GM19397 (cell line): ENCODE data around the gene GAL3ST3.
"Not testable (repeated sequence)": the region's sequence is repeated elsewhere in the genome, so short reads cannot be mapped to it uniquely, and the experiment has no call there.

Experiments
- ATAC-seq: cut with Tn5 transposase; IDR thresholded peaks from one replicate; pipeline ENCODE4 v1.9.1; 2021; ENCODE audit warnings: mild to moderate bottlenecking, moderate library complexity; ENCODE audit not compliant: unreplicated experiment

Gene GAL3ST3

DNA sequence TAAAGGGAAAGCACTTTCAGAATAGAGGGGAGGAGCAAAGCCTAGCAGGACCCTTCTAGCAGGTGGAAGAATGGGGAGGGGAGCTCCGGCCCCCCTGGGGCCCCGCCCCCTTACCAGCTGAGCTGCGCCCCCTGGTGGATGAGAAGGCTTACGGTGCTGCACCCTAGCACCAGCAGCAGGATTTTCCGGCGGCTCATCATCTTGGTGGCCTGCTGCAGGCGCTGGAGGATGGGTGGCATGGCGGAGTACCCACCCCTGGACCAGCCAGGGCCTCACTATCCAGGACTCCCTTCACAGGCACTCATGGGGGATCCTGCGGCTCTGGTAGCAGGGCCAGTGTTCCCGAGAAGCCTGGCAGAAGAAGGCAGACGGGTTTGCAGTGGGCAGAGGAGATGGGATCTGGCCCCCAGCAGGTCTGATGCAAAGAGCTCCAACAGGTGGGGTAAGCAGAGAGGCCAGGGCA is 3.8 kb downstream of the GAL3ST3 start:
- peak; percentile 49 for ATAC-seq

DNA sequence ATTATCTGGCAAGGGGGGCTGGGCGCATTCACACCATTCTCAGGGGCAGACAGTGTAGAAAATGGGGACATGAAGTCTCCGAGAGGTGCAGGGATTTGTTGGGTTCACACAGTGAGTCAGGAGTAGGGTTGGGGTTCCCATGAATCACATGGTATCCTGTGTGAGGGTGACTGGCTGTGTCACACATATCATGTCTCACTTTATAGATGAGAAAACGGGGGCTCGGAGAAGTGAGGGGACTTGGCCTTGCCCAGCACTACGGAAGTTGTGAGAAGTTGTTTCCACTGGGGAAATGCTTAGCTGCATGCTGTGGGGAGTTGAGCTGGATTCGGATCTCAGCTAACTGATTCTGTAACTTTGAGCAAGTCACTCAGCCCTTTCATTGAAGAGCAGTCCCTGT is 4.2 kb downstream of the GAL3ST3 start:
- ATAC-seq, result no peak

- no peak for ATAC-seq
Measured at GRCh38 chr11:66042996-66043906, 5.7 kb downstream of the GAL3ST3 start.

GRCh38 chr11:66042227-66042995 is 6.5 kb downstream of the GAL3ST3 start:
- ATAC-seq, result no peak

GRCh38 chr11:66039765-66040164 is 9.2 kb downstream of the GAL3ST3 start:
- no peak for ATAC-seq

- ATAC-seq, result no peak
Measured at GRCh38 chr11:66037327-66037726, 11.6 kb downstream of the GAL3ST3 start.

DNA sequence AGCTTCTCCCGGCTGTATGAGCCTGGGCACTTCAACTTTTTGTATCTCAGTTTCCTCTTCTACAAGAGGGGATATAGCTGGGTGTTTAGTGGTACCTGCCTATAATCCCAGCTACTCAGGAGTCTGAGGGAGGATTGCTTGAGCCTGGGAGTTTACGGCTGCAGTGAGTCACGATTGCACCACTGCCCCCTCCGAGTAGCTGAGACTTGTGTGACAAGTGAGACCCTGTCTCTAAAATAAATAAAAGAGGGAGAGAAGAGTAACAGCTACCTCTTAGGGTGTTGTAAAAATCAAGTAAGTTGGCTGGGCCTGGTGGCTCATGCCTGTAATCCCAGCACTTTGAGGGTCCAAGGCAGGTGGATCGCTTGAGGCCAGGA is 12.6 kb downstream of the GAL3ST3 start:
- no peak for ATAC-seq

DNA sequence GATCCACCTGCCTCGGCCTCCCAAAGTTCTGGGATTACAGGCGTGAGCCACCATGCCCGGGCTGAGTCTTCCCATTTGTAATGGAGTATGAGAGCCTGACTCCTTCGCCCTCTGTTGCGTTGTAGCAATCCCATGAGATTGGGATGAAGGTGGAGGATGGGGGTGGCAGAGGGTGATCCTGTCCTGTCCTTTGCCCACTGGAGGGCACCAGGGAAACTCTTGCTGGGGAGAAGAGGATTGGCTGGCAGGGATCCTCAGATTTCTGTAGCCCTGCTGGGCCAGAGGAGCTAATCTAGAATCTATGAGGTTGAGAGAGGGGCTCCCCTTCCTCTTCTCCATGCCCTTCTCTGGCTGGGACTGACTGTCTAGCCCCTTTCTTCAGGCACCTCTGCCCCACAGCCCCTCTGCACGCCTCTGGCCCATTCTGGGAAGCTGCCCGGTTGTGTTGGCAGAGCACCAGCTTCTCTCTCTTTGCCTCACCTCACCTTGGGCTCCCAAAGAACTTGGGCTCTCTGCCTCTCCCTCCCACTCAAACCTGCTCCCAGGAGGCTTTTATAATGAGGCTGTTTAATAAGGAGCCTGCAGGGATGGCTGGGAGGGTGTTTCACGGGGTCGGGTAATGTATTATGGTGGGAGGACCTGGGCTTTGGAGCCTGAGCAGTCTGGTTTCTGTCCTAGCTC is 13.2 kb downstream of the GAL3ST3 start:
- ATAC-seq, result no peak

- ATAC-seq, result no peak
Measured at GRCh38 chr11:66032957-66033735, 15.8 kb downstream of the GAL3ST3 start.

- no peak for ATAC-seq
Measured at GRCh38 chr11:66026017-66026529, 22.9 kb downstream of the GAL3ST3 start, which contains the start of gene CATSPER1. Gene CATSPER1 (minus strand): TSS chr11:66026479. CDS start chr11:66026379, 100 bp downstream.

GRCh38 chr11:66023186-66023440 is 25.8 kb downstream of the GAL3ST3 start:
- not testable (repeated sequence) for ATAC-seq

DNA sequence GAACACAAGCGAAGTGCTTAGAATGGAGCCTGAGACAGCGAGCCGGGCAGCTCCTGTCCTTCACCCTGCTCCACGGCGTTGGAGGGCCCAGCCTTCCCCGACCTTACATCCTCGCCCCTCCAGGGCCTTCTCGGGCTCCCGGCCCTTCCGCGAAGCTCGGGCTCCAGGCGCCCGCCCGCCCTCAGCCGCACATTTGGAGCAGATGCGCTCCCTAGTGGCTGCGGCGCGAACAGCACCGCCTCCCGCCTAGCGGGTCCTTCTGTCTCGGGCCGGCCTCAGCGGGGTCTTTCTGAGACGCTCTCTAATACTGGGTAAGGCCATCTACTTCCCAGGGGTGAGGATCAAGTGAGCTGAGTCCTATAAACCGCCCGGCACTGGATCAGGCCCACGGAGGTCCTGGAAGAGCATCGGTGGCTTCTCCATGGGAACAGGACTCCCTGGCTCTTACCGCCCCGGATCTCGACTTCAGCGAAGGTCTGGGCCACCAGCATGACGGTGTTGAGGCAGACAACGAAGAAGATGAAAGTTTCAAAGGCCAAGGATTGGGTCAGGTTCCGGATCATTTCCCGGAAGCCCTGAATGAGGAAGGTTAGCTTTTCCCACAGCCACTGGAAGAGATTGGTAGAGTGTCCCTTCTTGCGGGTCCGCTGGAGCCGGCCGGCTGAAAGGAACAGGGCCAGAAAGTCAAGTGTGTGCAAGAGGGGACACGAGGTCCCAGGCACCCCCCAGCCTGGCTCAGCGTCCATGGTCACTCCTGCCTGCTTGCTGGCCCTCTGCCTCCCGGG is 26.4 kb downstream of the GAL3ST3 start:
- ATAC-seq, result no peak

DNA sequence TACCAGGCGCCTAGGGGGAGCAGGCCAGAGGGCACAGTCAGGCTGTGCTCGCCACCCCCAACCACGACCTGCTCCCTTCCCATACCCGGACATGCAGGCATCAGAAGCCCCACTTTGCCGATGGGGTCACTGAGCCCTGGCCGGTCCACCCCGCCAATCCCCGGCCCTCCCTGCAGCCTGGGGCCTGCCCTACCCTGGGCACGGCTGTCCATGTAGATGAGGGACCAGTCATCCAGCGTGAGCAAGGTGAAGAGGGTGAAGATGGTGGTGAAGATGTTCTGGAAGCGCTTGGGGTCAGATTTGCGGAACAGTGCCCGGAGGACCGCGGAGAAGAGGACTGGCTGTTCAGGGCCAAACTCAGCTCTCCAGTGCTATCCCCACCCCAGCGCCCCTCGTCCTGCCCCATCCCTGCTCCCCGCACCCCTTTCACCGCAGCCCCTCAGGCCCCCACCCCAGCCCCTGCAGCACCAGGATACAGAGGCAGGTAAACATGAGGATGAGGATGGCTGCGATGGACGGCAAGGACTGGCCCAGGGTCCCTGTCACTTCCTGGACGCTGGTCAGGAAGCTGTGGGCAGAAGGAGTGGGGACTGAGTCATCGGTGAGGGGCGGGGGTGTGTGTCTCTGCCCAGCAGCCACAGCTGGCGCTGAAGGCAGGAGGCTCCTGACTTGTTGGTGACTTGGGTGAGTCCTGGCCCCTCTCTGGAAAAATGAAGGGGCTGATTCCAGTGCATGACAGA is 28.2 kb downstream of the GAL3ST3 start:
- no peak for ATAC-seq

DNA sequence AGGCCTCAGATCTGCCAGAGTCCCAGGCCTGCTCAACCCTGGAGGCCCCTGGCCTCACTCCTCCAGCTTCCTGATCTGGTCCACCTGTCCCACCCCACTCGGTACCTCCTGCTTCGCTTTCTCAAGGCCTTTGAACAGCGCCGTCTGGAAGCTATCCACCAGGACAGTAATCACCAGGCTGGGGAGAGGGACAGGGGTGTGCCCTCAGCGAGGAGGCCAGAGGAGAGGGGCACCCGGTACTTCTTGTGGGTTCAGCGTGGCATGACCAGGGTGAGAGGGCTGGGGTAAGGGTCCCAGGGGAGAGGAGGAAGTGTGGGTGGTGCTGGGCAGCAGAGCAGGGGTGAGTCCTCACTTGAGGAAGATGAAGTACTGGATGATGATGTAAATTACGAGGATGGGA is 28.7 kb downstream of the GAL3ST3 start:
- ATAC-seq, result no peak

DNA sequence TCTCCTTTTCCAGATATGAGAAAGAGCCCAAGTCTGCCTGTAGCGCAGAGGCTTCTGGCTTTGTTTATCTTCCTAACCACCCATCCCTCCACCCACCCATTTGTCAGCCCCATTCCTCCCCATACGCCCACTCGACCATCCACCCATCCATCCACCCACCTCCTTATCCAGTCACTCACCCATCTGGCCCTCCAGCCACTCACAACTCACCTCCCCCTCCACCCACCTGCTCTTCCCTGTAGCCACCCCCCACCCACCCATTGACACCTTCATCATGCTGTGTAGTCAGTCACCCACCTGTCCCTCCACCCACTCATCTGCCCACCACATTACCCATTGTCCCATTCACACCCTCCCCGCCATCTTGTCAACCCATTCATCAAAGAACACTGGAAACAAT is 31.6 kb downstream of the GAL3ST3 start:
- ATAC-seq, result no peak

DNA sequence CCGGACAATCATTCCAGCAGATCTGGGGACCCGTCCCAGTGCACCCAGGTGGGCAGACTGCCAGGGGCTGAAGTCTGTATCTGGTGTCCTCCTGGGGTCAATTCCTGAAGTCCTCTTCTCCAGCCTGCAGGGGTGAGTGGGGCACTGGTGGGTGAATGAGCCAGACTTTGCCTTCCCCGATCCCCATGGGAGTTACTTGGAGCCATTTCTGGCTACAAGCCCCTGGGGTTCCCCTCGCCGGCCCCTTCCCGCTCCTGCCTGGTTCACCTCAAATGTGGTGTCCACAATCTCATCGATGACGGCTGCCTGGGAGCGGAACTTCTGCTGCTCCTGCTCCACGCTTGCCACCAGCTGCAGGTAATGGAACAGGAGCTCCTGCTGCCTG is 32.2 kb downstream of the GAL3ST3 start:
- no peak for ATAC-seq

DNA sequence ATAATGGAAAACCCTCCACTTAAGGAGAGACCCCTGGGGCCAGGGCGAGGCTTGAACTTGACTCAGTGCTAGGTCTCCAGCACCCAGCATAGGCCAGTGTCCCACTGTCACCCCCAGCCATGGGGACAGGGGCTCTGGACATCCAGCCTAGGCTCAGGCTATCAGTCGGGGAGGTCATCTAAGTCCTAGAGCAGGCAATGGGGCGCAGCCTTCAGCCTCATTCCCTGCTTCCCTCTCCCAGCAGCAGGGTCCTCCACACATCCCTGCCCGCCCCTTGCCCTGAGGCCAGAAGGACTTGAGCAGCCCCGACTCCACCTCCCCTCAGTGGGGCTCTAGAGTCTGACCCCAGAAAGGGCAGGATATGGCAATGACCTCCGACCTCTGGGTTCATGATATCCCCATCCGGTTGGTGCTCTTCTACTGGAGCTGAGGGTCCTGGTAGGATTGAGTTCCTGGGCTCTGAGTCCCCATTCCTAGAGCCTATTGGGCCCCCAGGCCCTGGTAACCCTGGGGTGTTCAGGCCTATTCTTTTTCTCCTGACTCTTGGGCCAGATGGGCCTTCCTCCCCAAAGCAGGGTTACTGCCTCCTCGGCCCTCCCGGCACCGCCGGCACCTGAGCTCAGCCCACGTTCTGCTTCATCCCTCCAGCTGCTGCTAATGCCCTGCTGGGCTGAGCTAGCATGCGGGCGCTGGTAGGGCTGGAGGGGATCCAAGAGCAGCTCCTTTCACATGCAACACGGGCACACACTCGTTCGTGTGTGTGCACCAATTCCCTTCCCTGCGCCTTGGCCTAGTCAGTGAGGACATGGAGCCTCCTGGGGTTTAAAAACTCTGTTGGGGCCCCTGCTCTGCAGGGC is 32.8 kb downstream of the GAL3ST3 start:
- no peak for ATAC-seq

- no peak for ATAC-seq
Measured at GRCh38 chr11:66015454-66015881, 33.5 kb downstream of the GAL3ST3 start.
